A673 (cell line): ENCODE data around the gene DPPA4. TPM values are rescaled to one million over a fixed set of nuclear protein-coding genes. Genes with fewer than 3 reads are reported as not detected.

ENCODE experiments used
- BruUV-seq: library from RNA; stranded (reverse); fragments of 400-500 nt; replicated peaks from 2 replicates; lab custom pipeline; 2021; lab: Mats Ljungman, UMichigan
- CTCF ChIA-PET: fragments of 300-600 bp; sonication (Branson Sonifier 250); formaldehyde crosslinking; loops from one replicate; lab custom pipeline; 2022; ENCODE audit warnings: antibody characterized with exemption; lab: Charles Lee
- POLR2A ChIA-PET: fragments of 300-600 bp; sonication (Branson Sonifier 250); formaldehyde crosslinking; loops from one replicate; lab custom pipeline; 2022; ENCODE audit warnings: antibody characterized with exemption; ENCODE audit not compliant: low non-redundant PET; lab: Charles Lee
- DNase-seq: peaks from one replicate; pipeline ENCODE4 v3.0.0-alpha.2; 2015; ENCODE audit warnings: low spot score
- H3K27ac ChIP-seq: fragments of 200-600 bp; sonication (generic); 2 replicates; pipeline ENCODE4 v1.5.1; 2016; ENCODE audit warnings: mixed run types, low read depth, mild to moderate bottlenecking, mixed read lengths, antibody characterized with exemption, low read length; ENCODE audit not compliant: poor library complexity, severe bottlenecking
- H3K27me3 ChIP-seq: fragments of 200-600 bp; sonication (generic); replicated peaks from 2 replicates; pipeline ENCODE4 v1.6.1; 2017; ENCODE audit warnings: mixed run types, low read depth, mild to moderate bottlenecking, mixed read lengths, antibody characterized with exemption, low read length; ENCODE audit not compliant: insufficient read depth, poor library complexity
- H3K36me3 ChIP-seq: fragments of 200-600 bp; sonication (generic); 2 replicates; pipeline ENCODE4 v1.6.1; 2016; ENCODE audit warnings: mixed run types, mild to moderate bottlenecking, mixed read lengths, antibody characterized with exemption, low read length; ENCODE audit not compliant: insufficient read depth, poor library complexity, severe bottlenecking
- H3K4me1 ChIP-seq: fragments of 200-600 bp; sonication (generic); 2 replicates; pipeline ENCODE4 v1.6.1; 2017; ENCODE audit warnings: mixed run types, mild to moderate bottlenecking, mixed read lengths, antibody characterized with exemption, low read length; ENCODE audit not compliant: insufficient read depth, poor library complexity, severe bottlenecking
- H3K4me3 ChIP-seq: fragments of 200-600 bp; sonication (generic); 2 replicates; pipeline ENCODE4 v1.5.1; 2016; ENCODE audit warnings: low read depth, mixed run types, mild to moderate bottlenecking, mixed read lengths, low read length; ENCODE audit not compliant: poor library complexity, severe bottlenecking
- H3K9me3 ChIP-seq: fragments of 200-600 bp; sonication (generic); 2 replicates; pipeline ENCODE4 v1.6.1; 2016; ENCODE audit warnings: mixed run types, low read depth, mild to moderate bottlenecking, mixed read lengths, antibody characterized with exemption, low read length; ENCODE audit not compliant: poor library complexity, severe bottlenecking
- CTCF ChIP-seq: fragments of 300-800, 200-600 bp; sonication (generic); conservative IDR thresholded peaks from 2 replicates; pipeline ENCODE4 v1.5.1; 2017; ENCODE audit warnings: low read depth, mild to moderate bottlenecking, antibody characterized with exemption, low read length, moderate library complexity, mixed read lengths
- EZH2 ChIP-seq: fragments of 200-600 bp; sonication (generic); IDR thresholded peaks from 2 replicates; pipeline ENCODE4 v1.6.1; 2017; ENCODE audit warnings: borderline replicate concordance, low read depth, mild to moderate bottlenecking, mixed read lengths, antibody characterized with exemption, low read length; ENCODE audit not compliant: poor library complexity, severe bottlenecking
- intact Hi-C: fragments of 100-400 bp; cut with micrococcal nuclease; formaldehyde crosslinking; loops from one replicate; pipeline ENCODE4 v1.10.0; 2022; ENCODE audit not compliant: unreplicated experiment
- total RNA-seq: library from RNA; stranded (reverse); gene quantifications from 2 replicates; pipeline ENCODE4 v1.2.3, GENCODE V29; 2021

DPPA4 gene
- total RNA-seq, 1 experiment from 2014 or later, result not detected

GRCh38 chr3:109316162-109316730 lies 21.1 kb downstream of the DPPA4 start, which contains the start of gene DPPA2:
TSS of gene DPPA2 (minus strand) at chr3:109316517. CDS start at chr3:109314542, 1,975 bp downstream.
- BruUV-seq, result no TSS peak
- ChIA-PET POLR2A (no interaction called here), CTCF (no interaction called here)
- Histone ChIP-seq H3K27ac (no peak within 1 kb of the TSS), H3K9me3 (no peaks in the 10 kb centered on the region), H3K4me1 (no peaks in the 10 kb centered on the region), H3K27me3 (no peaks in the 10 kb centered on the region), H3K4me3 (no peak within 1 kb of the TSS), H3K36me3 (no peaks in the 10 kb centered on the region)
- TF ChIP-seq CTCF, result no peak
- no peak for TF ChIP-seq EZH2
- intact Hi-C loops, result no loop called here
- DNase-seq, result no peak

GRCh38 chr3:109313061-109313460 lies 24.3 kb downstream of the DPPA4 start:
- no peaks in the 10 kb centered on the region for H3K36me3 ChIP-seq
- TF ChIP-seq EZH2, result no peak
- TF ChIP-seq CTCF, result no peak
- no peaks in the 10 kb centered on the region for H3K4me1 ChIP-seq
- CTCF ChIA-PET, result no interaction called here
- POLR2A ChIA-PET, result interaction anchor here (0.6 kb wide), 1 partner anchor 1742 kb away, joined by 4 read pairs; no protein-coding TSS in a partner anchor
- no peak for DNase-seq
- no TSS peak for BruUV-seq
- intact Hi-C loops, result no loop called here
- H3K27me3 ChIP-seq, result no peaks in the 10 kb centered on the region
- H3K27ac ChIP-seq, result no peak overlapping the region
- H3K9me3 ChIP-seq, result no peaks in the 10 kb centered on the region
- no peak overlapping the region for H3K4me3 ChIP-seq

- POLR2A ChIA-PET, result no interaction called here
- H3K27me3 ChIP-seq, result no peaks in the 10 kb centered on the region
- CTCF ChIA-PET, result no interaction called here
- DNase-seq, result no peak
- no peaks in the 10 kb centered on the region for H3K9me3 ChIP-seq
- H3K4me1 ChIP-seq, result no peaks in the 10 kb centered on the region
- no peak overlapping the region for H3K4me3 ChIP-seq
- intact Hi-C loops, result no loop called here
- no peak for TF ChIP-seq CTCF
- TF ChIP-seq EZH2, result no peak
- no peaks in the 10 kb centered on the region for H3K36me3 ChIP-seq
- no peak overlapping the region for H3K27ac ChIP-seq
- BruUV-seq, result no TSS peak
Observed at GRCh38 chr3:109297496-109297895, 39.9 kb downstream of the DPPA4 start.
